Neural cell (in vitro differentiated cells): ENCODE data around the gene RAPGEF4. TPM values are rescaled to one million over a fixed set of nuclear protein-coding genes. Genes with fewer than 3 reads are reported as not detected.

Experiments used
- H2AFZ ChIP-seq: fragments of 200-600, 300-800 bp; sonication (generic), shearing (Covaris generic); 2 replicates; pipeline ENCODE4 v1.6.0; 2014; ENCODE audit warnings: low read depth, mild to moderate bottlenecking, antibody characterized with exemption, low read length, moderate library complexity
- H3F3A ChIP-seq: fragments of 200-600 bp; shearing (Covaris generic); 2 replicates; pipeline ENCODE4 v1.6.1; 2016; ENCODE audit warnings: mild to moderate bottlenecking, moderate library complexity, mixed read lengths, antibody characterized with exemption, low read length; ENCODE audit not compliant: insufficient read depth, poor library complexity, severe bottlenecking
- H3K27ac ChIP-seq: fragments of 200-600, 300-800 bp; sonication (generic), shearing (Covaris generic); 2 replicates; pipeline ENCODE4 v1.5.1; 2014; ENCODE audit warnings: mild to moderate bottlenecking, low read length, moderate library complexity
- H3K27me3 ChIP-seq: fragments of 300-800, 200-600 bp; sonication (generic), shearing (Covaris generic); 2 replicates; pipeline ENCODE4 v1.6.0; 2014; ENCODE audit warnings: mild to moderate bottlenecking, low read depth, low read length, moderate library complexity; ENCODE audit not compliant: insufficient read depth
- H3K36me3 ChIP-seq: fragments of 300-800, 200-600 bp; sonication (generic), shearing (Covaris generic); 2 replicates; pipeline ENCODE4 v1.5.1; 2014; ENCODE audit warnings: mild to moderate bottlenecking, antibody characterized with exemption, low read length, moderate library complexity; ENCODE audit not compliant: insufficient read depth
- H3K4me2 ChIP-seq: fragments of 300-800, 200-600 bp; sonication (generic), shearing (Covaris generic); 2 replicates; pipeline ENCODE4 v1.6.0; 2014; ENCODE audit warnings: mild to moderate bottlenecking, low read length
- H3K4me3 ChIP-seq: fragments of 300-800, 200-600 bp; sonication (generic), shearing (Covaris generic); 2 replicates; pipeline ENCODE4 v1.5.1; 2014; ENCODE audit warnings: mild to moderate bottlenecking, low read length, moderate library complexity
- H3K79me2 ChIP-seq: fragments of 200-600 bp; shearing (Covaris generic); replicated peaks from 2 replicates; pipeline ENCODE4 v1.6.0; 2014; ENCODE audit warnings: mild to moderate bottlenecking, low read length, moderate library complexity; ENCODE audit not compliant: insufficient read depth
- H3K9ac ChIP-seq: fragments of 300-800, 200-600 bp; sonication (generic), shearing (Covaris generic); 2 replicates; pipeline ENCODE4 v1.6.1; 2016; ENCODE audit warnings: mild to moderate bottlenecking, low read length, mixed read lengths
- H3K9me2 ChIP-seq: fragments of 200-600 bp; shearing (Covaris generic); 2 replicates; pipeline ENCODE4 v1.6.1; 2016; ENCODE audit warnings: mild to moderate bottlenecking, low read length, mixed read lengths; ENCODE audit not compliant: insufficient read depth
- H3K9me3 ChIP-seq: fragments of 200-600, 300-800 bp; sonication (generic), shearing (Covaris generic); 2 replicates; pipeline ENCODE4 v1.6.1; 2016; ENCODE audit warnings: mild to moderate bottlenecking, mixed run types, low read length, moderate library complexity, mixed read lengths
- H4K20me1 ChIP-seq: fragments of 200-600 bp; shearing (Covaris generic); 2 replicates; pipeline ENCODE4 v1.6.1; 2016; ENCODE audit warnings: mild to moderate bottlenecking, mixed run types; ENCODE audit not compliant: insufficient read depth
- EP300 ChIP-seq: fragments of 450-650 bp; conservative IDR thresholded peaks from 2 replicates; pipeline ENCODE4 v1.6.1; 2014; ENCODE audit warnings: antibody characterized with exemption, mild to moderate bottlenecking, moderate library complexity; ENCODE audit not compliant: poor library complexity, severe bottlenecking
- EZH2 ChIP-seq: fragments of 200-600, 300-800 bp; shearing (Covaris generic), sonication (generic); IDR thresholded peaks from 2 replicates; pipeline ENCODE4 v1.6.1; 2014; ENCODE audit warnings: antibody characterized with exemption, low read length, borderline replicate concordance, mild to moderate bottlenecking; ENCODE audit not compliant: insufficient read depth, poor library complexity, severe bottlenecking
- MXI1 ChIP-seq: fragments of 450-650 bp; conservative IDR thresholded peaks from 2 replicates; pipeline ENCODE4 v1.6.1; 2014; ENCODE audit warnings: antibody characterized with exemption, mild to moderate bottlenecking; ENCODE audit not compliant: poor library complexity, severe bottlenecking
- POLR2AphosphoS5 ChIP-seq: IDR thresholded peaks from 2 replicates; pipeline ENCODE4 v1.6.1; 2012
- RAD21 ChIP-seq: fragments of 450-650 bp; conservative IDR thresholded peaks from 2 replicates; pipeline ENCODE4 v1.6.1; 2014; ENCODE audit warnings: antibody characterized with exemption, mild to moderate bottlenecking, moderate library complexity
- SMC3 ChIP-seq: fragments of 450-650 bp; conservative IDR thresholded peaks from 2 replicates; pipeline ENCODE4 v1.6.1; 2014; ENCODE audit warnings: antibody characterized with exemption, mild to moderate bottlenecking, moderate library complexity; ENCODE audit not compliant: poor library complexity
- TAF1 ChIP-seq: IDR thresholded peaks from 2 replicates; pipeline ENCODE4 v1.6.1; 2012; ENCODE audit warnings: low read depth
- polyA plus RNA-seq: library from polyadenylated mRNA; depleted of rRNA; stranded (reverse); fragments of >200 nt; gene quantifications from 2 replicates; pipeline ENCODE4 v1.2.3, GENCODE V29; 2014
- TF ChIP-seq, protein P1 (sequence below): IDR thresholded peaks from 2 replicates; pipeline ENCODE4 v1.6.1; 2012; ENCODE audit warnings: borderline replicate concordance
- TF ChIP-seq, protein P2 (sequence below): fragments of 450-650 bp; IDR thresholded peaks from 2 replicates; pipeline ENCODE4 v1.5.1; 2014; ENCODE audit warnings: antibody characterized with exemption, mild to moderate bottlenecking, moderate library complexity; ENCODE audit not compliant: poor library complexity, severe bottlenecking

Gene RAPGEF4
- polyA plus RNA-seq, 1 donor from 2014 or later, result 10.4 TPM

DNA sequence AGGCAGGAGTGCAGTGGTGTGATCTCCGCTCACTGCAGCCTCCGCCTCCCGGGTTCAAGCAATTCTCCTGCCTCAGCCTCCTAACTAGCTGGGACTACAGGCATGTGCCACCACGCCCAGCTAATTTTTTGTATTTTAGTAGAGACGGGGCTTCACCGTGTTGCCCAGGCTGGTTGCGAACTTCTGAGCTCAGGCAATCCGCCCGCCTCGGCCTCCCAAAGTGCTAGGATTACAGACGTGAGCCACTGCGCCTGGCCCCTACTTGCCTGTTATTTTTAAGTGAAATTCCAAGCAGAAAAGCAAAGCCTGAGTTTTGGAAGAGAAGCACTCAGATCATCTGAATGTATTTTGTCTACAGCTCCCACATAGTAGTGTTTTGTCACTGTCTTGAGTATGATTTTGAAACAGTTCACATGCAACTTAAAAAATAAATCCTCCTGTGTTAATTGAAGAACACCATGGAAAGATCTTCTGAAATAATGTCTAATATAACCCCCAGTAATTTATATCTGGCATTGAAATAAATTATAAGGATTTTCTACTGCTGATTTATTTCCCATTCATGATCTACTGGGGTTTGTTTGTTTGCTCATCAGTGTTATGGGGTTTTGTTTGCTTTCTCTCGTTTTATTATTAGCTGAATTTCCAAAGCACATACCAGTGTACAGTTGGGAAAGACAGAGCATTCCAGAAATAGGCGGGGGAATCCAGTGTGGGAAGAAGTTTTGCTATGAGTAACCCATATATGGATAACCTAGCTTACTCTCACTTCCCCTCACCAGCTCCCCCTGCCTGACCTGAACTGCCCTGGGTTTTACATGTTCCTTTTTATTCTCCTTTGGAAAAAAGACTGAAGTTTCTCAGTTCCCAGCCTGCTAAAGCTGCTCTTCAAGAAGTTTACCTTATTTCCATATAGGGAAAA lies 259.9 kb downstream of the RAPGEF4 start:
- no peaks in the 10 kb centered on the region for H3K27me3 ChIP-seq
- TF ChIP-seq, protein P1, sequence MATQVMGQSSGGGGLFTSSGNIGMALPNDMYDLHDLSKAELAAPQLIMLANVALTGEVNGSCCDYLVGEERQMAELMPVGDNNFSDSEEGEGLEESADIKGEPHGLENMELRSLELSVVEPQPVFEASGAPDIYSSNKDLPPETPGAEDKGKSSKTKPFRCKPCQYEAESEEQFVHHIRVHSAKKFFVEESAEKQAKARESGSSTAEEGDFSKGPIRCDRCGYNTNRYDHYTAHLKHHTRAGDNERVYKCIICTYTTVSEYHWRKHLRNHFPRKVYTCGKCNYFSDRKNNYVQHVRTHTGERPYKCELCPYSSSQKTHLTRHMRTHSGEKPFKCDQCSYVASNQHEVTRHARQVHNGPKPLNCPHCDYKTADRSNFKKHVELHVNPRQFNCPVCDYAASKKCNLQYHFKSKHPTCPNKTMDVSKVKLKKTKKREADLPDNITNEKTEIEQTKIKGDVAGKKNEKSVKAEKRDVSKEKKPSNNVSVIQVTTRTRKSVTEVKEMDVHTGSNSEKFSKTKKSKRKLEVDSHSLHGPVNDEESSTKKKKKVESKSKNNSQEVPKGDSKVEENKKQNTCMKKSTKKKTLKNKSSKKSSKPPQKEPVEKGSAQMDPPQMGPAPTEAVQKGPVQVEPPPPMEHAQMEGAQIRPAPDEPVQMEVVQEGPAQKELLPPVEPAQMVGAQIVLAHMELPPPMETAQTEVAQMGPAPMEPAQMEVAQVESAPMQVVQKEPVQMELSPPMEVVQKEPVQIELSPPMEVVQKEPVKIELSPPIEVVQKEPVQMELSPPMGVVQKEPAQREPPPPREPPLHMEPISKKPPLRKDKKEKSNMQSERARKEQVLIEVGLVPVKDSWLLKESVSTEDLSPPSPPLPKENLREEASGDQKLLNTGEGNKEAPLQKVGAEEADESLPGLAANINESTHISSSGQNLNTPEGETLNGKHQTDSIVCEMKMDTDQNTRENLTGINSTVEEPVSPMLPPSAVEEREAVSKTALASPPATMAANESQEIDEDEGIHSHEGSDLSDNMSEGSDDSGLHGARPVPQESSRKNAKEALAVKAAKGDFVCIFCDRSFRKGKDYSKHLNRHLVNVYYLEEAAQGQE, result no peak
- TF ChIP-seq RAD21 (no peak), TAF1 (no peak), EZH2 (no peak), SMC3 (no peak), EP300 (no peak), POLR2AphosphoS5 (no peak), MXI1 (no peak)
- TF ChIP-seq, protein P2, sequence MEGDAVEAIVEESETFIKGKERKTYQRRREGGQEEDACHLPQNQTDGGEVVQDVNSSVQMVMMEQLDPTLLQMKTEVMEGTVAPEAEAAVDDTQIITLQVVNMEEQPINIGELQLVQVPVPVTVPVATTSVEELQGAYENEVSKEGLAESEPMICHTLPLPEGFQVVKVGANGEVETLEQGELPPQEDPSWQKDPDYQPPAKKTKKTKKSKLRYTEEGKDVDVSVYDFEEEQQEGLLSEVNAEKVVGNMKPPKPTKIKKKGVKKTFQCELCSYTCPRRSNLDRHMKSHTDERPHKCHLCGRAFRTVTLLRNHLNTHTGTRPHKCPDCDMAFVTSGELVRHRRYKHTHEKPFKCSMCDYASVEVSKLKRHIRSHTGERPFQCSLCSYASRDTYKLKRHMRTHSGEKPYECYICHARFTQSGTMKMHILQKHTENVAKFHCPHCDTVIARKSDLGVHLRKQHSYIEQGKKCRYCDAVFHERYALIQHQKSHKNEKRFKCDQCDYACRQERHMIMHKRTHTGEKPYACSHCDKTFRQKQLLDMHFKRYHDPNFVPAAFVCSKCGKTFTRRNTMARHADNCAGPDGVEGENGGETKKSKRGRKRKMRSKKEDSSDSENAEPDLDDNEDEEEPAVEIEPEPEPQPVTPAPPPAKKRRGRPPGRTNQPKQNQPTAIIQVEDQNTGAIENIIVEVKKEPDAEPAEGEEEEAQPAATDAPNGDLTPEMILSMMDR, result no peak
- no peaks in the 10 kb centered on the region for H3K79me2 ChIP-seq
- no peaks in the 10 kb centered on the region for H3K9me2 ChIP-seq
- no peaks in the 10 kb centered on the region for H3K36me3 ChIP-seq
- H3F3A ChIP-seq, result no peaks in the 10 kb centered on the region
- no peak overlapping the region for H3K4me3 ChIP-seq
- H3K9ac ChIP-seq, result no peak overlapping the region
- no peak overlapping the region for H3K4me2 ChIP-seq
- no peaks in the 10 kb centered on the region for H3K9me3 ChIP-seq
- H3K27ac ChIP-seq, result no peak overlapping the region
- no peak overlapping the region for H2AFZ ChIP-seq
- no peaks in the 10 kb centered on the region for H4K20me1 ChIP-seq

DNA sequence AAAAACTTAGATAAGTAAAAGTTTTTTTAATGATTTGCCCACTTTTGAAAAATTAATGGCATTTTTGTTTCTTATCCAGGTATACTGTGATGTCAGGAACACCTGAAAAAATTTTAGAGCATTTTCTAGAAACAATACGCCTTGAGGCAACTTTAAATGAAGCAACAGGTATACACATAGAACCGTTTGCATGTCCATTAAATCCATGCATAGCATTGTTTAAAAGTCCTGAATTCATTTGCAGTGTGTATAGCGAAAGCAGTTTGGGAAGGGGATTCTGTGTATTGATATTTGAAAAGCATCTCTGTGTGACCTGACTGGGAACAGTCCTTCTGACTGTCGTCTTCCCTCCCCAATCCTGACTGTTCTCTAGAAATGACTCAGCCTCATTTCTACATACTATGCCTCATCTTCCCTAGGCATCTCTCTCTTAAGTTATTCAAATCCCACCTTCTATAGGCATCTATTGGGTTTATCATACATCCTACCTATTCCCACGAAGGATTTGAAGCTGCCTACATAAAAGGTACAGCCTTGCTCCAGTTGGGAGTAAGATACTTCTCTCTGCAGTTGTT lies 260.8 kb downstream of the RAPGEF4 start:
- no peak overlapping the region for H3K4me2 ChIP-seq
- no peak overlapping the region for H3K27ac ChIP-seq

More for the DNA sequence above, 260.8 kb downstream of the RAPGEF4 start:
- no peak overlapping the region for H3K4me3 ChIP-seq
- H3F3A ChIP-seq, result no peaks in the 10 kb centered on the region
- no peaks in the 10 kb centered on the region for H3K79me2 ChIP-seq
- no peak overlapping the region for H3K9ac ChIP-seq
- TF ChIP-seq EP300 (no peak), POLR2AphosphoS5 (no peak), RAD21 (no peak), EZH2 (no peak), SMC3 (no peak), TAF1 (no peak), MXI1 (no peak)
- TF ChIP-seq, protein P1, result no peak
- TF ChIP-seq, protein P2, result no peak
- no peaks in the 10 kb centered on the region for H3K9me3 ChIP-seq
- H3K36me3 ChIP-seq, result no peaks in the 10 kb centered on the region
- no peaks in the 10 kb centered on the region for H3K9me2 ChIP-seq
- no peak overlapping the region for H2AFZ ChIP-seq
- no peaks in the 10 kb centered on the region for H4K20me1 ChIP-seq
- H3K27me3 ChIP-seq, result no peaks in the 10 kb centered on the region
